ENCODE measurements around the gene SERPINA4. TPM values are rescaled to one million over a fixed set of nuclear protein-coding genes. Genes with fewer than 3 reads are reported as not detected.

The SERPINA4 gene, protein sequence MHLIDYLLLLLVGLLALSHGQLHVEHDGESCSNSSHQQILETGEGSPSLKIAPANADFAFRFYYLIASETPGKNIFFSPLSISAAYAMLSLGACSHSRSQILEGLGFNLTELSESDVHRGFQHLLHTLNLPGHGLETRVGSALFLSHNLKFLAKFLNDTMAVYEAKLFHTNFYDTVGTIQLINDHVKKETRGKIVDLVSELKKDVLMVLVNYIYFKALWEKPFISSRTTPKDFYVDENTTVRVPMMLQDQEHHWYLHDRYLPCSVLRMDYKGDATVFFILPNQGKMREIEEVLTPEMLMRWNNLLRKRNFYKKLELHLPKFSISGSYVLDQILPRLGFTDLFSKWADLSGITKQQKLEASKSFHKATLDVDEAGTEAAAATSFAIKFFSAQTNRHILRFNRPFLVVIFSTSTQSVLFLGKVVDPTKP
- total RNA-seq, result under 1 TPM in 2 of 4 donors, not detected in 2; 0.13 to 0.26 TPM

DNA sequence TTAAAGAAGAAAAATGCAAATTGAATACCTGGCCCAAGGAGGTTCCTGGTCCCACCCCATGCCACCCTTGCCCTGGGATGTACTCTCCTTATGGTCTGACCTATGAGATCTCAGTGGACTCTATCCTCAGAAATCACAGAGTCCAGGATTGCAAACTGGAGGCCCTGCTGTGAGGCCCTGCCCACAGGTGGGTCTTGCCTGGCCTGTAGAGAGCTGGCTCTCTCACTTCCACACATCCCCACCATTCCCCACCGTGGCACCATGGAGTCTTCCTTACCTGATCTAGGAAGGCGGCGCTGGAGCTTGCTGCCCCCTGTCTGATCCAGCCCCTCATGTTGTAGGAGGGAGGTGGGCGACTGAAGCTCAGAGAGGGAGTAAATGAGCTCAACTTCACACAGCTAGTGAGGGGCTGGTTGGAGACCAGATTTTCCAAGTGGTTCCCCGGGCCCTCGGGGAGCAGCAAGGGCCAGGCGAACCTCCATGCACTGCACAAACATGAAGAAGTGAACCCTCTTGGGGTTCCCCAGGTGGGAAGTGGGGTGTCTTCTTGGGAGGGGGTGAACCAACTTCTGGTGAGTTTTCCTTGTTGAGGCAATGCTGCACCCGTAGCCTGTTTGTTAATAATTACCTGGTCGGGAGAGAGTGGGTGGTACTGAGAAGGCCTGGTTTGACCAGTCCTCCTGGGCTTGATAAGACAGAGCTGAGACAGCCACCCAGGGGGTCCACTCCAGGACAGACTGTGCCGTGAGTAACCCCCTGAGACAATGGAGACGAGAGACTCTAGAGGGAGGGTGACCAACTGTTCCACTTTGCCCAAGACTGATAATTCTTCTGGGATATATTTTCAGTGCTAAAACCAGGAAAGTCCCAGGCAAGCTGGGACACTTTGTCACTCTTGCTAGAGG is at the start of gene SERPINA4:
Gene SERPINA4 (plus strand): TSS at position 692 of the 905 bp plus-strand sequence. CDS start 2,041 bp downstream, outside the sequence.
- no peak for DNase-seq
- H3K4me1 ChIP-seq, result peaks cover 0 to 20% of the 10 kb centered on the region in 2 donors

DNA sequence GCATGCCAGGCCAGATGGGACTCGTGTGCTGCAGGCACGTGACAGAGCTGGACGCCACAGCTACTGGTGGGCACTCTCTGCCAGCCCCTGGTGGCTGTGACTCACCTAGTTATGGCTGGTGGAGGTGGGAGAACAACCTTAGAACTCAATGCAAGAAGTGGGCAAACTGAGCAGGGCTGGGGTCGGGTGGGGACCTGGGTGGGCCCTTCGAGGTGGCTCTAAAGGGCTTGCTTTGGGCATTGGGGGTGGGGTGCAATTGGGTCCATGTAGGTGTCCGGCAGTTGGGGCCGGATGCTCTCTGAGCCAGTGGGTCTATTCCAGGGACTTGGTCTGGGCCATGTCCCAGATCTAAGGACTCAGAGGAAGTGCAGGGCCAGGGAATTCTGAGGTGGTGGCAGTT is 46.9 kb upstream of the SERPINA4 start:
- ATAC-seq (no peak), DNase-seq (no peak)
- Histone ChIP-seq H3K27me3 (peaks cover 0 to 5% (median 0%) of the 10 kb centered on the region in 3 donors), H3K9me3 (no peaks in the 10 kb centered on the region), H3K36me3 (no peaks in the 10 kb centered on the region), H3K4me1 (no peaks in the 10 kb centered on the region), H3K4me3 (no peak overlapping the region), H3K27ac (no peak overlapping the region)
- TF ChIP-seq, protein P1, sequence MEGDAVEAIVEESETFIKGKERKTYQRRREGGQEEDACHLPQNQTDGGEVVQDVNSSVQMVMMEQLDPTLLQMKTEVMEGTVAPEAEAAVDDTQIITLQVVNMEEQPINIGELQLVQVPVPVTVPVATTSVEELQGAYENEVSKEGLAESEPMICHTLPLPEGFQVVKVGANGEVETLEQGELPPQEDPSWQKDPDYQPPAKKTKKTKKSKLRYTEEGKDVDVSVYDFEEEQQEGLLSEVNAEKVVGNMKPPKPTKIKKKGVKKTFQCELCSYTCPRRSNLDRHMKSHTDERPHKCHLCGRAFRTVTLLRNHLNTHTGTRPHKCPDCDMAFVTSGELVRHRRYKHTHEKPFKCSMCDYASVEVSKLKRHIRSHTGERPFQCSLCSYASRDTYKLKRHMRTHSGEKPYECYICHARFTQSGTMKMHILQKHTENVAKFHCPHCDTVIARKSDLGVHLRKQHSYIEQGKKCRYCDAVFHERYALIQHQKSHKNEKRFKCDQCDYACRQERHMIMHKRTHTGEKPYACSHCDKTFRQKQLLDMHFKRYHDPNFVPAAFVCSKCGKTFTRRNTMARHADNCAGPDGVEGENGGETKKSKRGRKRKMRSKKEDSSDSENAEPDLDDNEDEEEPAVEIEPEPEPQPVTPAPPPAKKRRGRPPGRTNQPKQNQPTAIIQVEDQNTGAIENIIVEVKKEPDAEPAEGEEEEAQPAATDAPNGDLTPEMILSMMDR (IDR thresholded peaks at IDR 0.05 in 4 of 5, conservative IDR thresholded peaks at IDR 0.05 in 1 of 5), result no peak
- TF ChIP-seq POLR2A (IDR thresholded peaks at IDR 0.05), result no peak
- in situ Hi-C loops (cut with MboI; ENCODE audit: low sequenced_read_pairs in 4 of 4) (no loop called here), intact Hi-C loops (cut with DNase I; ENCODE audit: low total_unique reads) (no loop called here)

More for the DNA sequence above, at the start of gene SERPINA4:
- in situ Hi-C loops (cut with MboI; ENCODE audit: low sequenced_read_pairs in 4 of 4), result no loop called here
- Histone ChIP-seq H3K27ac (peak within 1 kb of the TSS in 3 of 4 donors; percentile 36 to 88 (median 69)), H3K9me3 (no peaks in the 10 kb centered on the region), H3K36me3 (no peaks in the 10 kb centered on the region), H3K4me3 (no peak within 1 kb of the TSS), H3K27me3 (no peaks in the 10 kb centered on the region)
- ATAC-seq, result no peak
- intact Hi-C loops (cut with DNase I; ENCODE audit: low total_unique reads), result no loop called here
- no peak for TF ChIP-seq POLR2A (IDR thresholded peaks at IDR 0.05)
- TF ChIP-seq, protein P1 (IDR thresholded peaks at IDR 0.05 in 4 of 5, conservative IDR thresholded peaks at IDR 0.05 in 1 of 5), result no peak

DNA sequence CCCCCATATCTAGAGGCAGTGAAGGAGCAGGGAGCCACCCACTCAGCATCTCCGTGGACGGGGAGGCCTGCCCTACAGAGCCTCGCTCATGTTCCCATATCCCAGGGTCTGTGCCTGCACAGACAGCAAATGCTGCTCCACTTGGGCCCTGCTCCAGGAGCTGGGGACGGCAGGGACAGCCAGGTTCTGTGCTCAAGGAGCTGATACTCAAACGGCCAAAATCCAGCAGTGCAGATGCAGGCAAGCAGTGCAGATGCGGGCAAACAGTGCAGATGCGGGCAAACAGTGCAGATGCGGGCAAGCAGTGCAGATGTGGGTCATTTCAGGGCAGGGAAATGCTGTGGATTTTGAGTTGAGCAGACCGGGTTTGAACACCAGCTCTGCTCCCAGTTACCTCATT is 45.8 kb upstream of the SERPINA4 start:
- Histone ChIP-seq H3K27me3 (peaks cover 0 to 5% (median 0%) of the 10 kb centered on the region in 3 donors), H3K4me3 (no peak overlapping the region), H3K9me3 (no peaks in the 10 kb centered on the region), H3K36me3 (no peaks in the 10 kb centered on the region), H3K4me1 (no peaks in the 10 kb centered on the region), H3K27ac (no peak overlapping the region)
- intact Hi-C loops (cut with DNase I; ENCODE audit: low total_unique reads) (no loop called here), in situ Hi-C loops (cut with MboI; ENCODE audit: low sequenced_read_pairs in 4 of 4) (no loop called here)
- ATAC-seq (no peak), DNase-seq (no peak)
- no peak for TF ChIP-seq POLR2A (IDR thresholded peaks at IDR 0.05)
- TF ChIP-seq, protein P1 (IDR thresholded peaks at IDR 0.05 in 4 of 5, conservative IDR thresholded peaks at IDR 0.05 in 1 of 5), result no peak

DNA sequence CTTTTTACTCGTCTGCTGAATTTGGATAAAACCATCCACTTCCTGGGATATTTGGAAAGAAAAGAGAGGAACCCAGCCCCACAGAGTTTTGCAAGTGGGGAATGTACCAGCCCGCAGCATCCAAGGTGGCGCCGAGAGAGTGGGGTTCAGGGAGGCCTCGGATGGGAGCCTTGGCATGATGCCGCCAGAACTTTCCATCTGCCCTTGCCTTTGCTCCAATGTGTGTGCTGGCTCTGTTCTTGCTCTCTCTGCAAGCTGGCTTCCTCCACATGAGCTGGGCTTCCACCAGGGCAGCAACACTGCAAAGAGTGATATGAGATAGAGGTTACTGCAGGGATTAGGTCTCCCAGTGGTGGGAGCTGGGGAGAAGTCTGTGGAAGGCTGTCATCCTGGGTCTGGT is 45.4 kb upstream of the SERPINA4 start:
- Histone ChIP-seq H3K4me3 (no peak overlapping the region), H3K9me3 (no peaks in the 10 kb centered on the region), H3K27me3 (peaks cover 0 to 5% (median 0%) of the 10 kb centered on the region in 3 donors), H3K36me3 (no peaks in the 10 kb centered on the region), H3K27ac (no peak overlapping the region), H3K4me1 (no peaks in the 10 kb centered on the region)
- intact Hi-C loops (cut with DNase I; ENCODE audit: low total_unique reads), result no loop called here
- no peak for ATAC-seq
- in situ Hi-C loops (cut with MboI; ENCODE audit: low sequenced_read_pairs in 4 of 4), result no loop called here
- TF ChIP-seq POLR2A (IDR thresholded peaks at IDR 0.05), result no peak
- TF ChIP-seq, protein P1 (IDR thresholded peaks at IDR 0.05 in 4 of 5, conservative IDR thresholded peaks at IDR 0.05 in 1 of 5), result no peak
- no peak for DNase-seq
